Caco-2 (cell line): ENCODE results near the gene RCE1. TPM values are rescaled to one million over a fixed set of nuclear protein-coding genes. Genes with fewer than 3 reads are reported as not detected.

Source experiments
- BruUV-seq: library from RNA; stranded (reverse); fragments of 400-500 nt; replicated peaks from 2 replicates; lab custom pipeline; 2021; lab: Mats Ljungman, UMichigan
- CTCF ChIA-PET: fragments of 300-600 bp; sonication (Branson Sonifier 250); formaldehyde crosslinking; loops from one replicate; lab custom pipeline; 2022; ENCODE audit warnings: antibody characterized with exemption; lab: Charles Lee
- POLR2A ChIA-PET: fragments of 300-600 bp; sonication (Branson Sonifier 250); formaldehyde crosslinking; loops from one replicate; lab custom pipeline; 2022; ENCODE audit warnings: antibody characterized with exemption; lab: Charles Lee
- DNase-seq, 2 experiments: peaks; one replicate each; pipeline versions ENCODE4 v3.0.0 to v3.0.0-alpha.2; 2020 to 2022
- H3K27me3 ChIP-seq: replicated peaks from 2 replicates; pipeline ENCODE4 v1.6.0; 2011; ENCODE audit warnings: low read length; ENCODE audit not compliant: control insufficient read depth, insufficient read depth
- H3K36me3 ChIP-seq: 2 replicates; pipeline ENCODE4 v1.5.1; 2011; ENCODE audit warnings: low read length; ENCODE audit not compliant: control insufficient read depth, insufficient read depth
- H3K4me1 ChIP-seq: fragments of 250-450 bp; sonication (Bioruptor Pico); 2 replicates; pipeline ENCODE4 v1.5.1; 2020; ENCODE audit warnings: mild to moderate bottlenecking
- H3K4me3 ChIP-seq: 2 replicates; pipeline ENCODE4 v1.5.1; 2011; ENCODE audit warnings: low read depth, mild to moderate bottlenecking, control low read depth, low read length
- H3K9me3 ChIP-seq: fragments of 250-450 bp; sonication (Bioruptor Pico); 2 replicates; pipeline ENCODE4 v1.5.1; 2020; ENCODE audit warnings: mild to moderate bottlenecking, moderate library complexity
- H3K27ac Mint-ChIP-seq: one replicate; pipeline ENCODE4 v1.8.0; 2022; ENCODE audit warnings: mixed read lengths; ENCODE audit not compliant: unreplicated experiment
- H3K27me3 Mint-ChIP-seq: one replicate; pipeline ENCODE4 v1.8.0; 2022; ENCODE audit warnings: mixed read lengths; ENCODE audit not compliant: insufficient read depth, unreplicated experiment
- H3K36me3 Mint-ChIP-seq: one replicate; pipeline ENCODE4 v1.8.0; 2022; ENCODE audit warnings: mild to moderate bottlenecking, mixed read lengths; ENCODE audit not compliant: insufficient read depth, unreplicated experiment
- H3K4me1 Mint-ChIP-seq: one replicate; pipeline ENCODE4 v1.8.0; 2022; ENCODE audit warnings: low read depth, mixed read lengths; ENCODE audit not compliant: unreplicated experiment
- H3K4me3 Mint-ChIP-seq: one replicate; pipeline ENCODE4 v1.8.0; 2022; ENCODE audit warnings: mild to moderate bottlenecking, moderate library complexity, mixed read lengths; ENCODE audit not compliant: unreplicated experiment
- H3K9me3 Mint-ChIP-seq: one replicate; pipeline ENCODE4 v1.8.0; 2022; ENCODE audit warnings: mixed read lengths; ENCODE audit not compliant: unreplicated experiment
- CTCF ChIP-seq, 2 experiments: fragments of 200-600 bp in 1 of 2; IDR thresholded peaks; 1 replicate in 1 of 2; 2 replicates in 1 of 2; pipeline versions ENCODE4 v1.5.1 to v1.8.0; 2011 to 2022; ENCODE audit warnings: antibody characterized with exemption in 1 of 2, control low read depth in 1 of 2, inconsistent platforms in 1 of 2, low read depth in 1 of 2, low read length in 1 of 2, mild to moderate bottlenecking in 1 of 2, moderate library complexity in 1 of 2; ENCODE audit not compliant: insufficient read depth in 1 of 2, severe bottlenecking in 1 of 2, unreplicated experiment in 1 of 2
- intact Hi-C: fragments of 100-400 bp; cut with micrococcal nuclease; formaldehyde crosslinking; loops from one replicate; pipeline ENCODE4 v1.10.0; 2022; ENCODE audit not compliant: unreplicated experiment
- total RNA-seq: library from RNA; stranded (reverse); gene quantifications from 2 replicates; pipeline ENCODE4 v1.2.3, GENCODE V29; 2022

RCE1 gene
- total RNA-seq, 1 experiment from 2014 or later, result 60.7 TPM

DNA sequence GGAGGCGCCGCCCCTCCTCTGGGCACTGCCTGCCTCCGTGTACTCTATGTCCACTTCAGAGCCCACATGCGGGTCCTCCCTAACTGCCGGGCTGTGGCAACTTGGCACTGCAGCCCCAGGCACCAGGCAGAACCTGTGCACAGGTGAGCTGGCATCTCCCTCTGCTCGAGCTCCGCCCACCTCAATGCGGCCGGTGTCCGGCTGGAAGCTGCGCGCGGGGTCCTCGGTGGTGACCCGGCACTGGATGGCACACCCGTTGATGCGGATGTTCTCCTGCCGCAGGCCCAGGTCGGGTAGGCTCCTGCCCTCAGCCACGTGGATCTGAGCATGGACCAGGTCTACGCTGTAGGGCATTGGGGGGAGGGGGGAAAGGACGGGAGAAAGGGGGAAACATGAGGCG lies 22.8 kb downstream of the RCE1 start:
- no peak for TF ChIP-seq CTCF (IDR thresholded peaks at IDR 0.05; ENCODE audit: insufficient read depth in 1 of 2, low read depth in 1 of 2, low read length in 1 of 2, severe bottlenecking in 1 of 2, unreplicated experiment in 1 of 2)
- Mint-ChIP-seq H3K4me1 (no peaks in the 10 kb centered on the region), H3K27ac (no peak overlapping the region), H3K9me3 (no peaks in the 10 kb centered on the region), H3K27me3 (no peaks in the 10 kb centered on the region), H3K36me3 (no peaks in the 10 kb centered on the region), H3K4me3 (no peak overlapping the region)
- ChIA-PET POLR2A (no interaction called here), CTCF (interaction anchor here (1.6 kb wide), 1 partner anchor 20 kb away, joined by 3 read pairs; no protein-coding TSS in a partner anchor)
- Histone ChIP-seq H3K4me1 (peaks cover 4% of the 10 kb centered on the region; the same call in 1 of the 2 replicates), H3K27me3 (no peaks in the 10 kb centered on the region), H3K4me3 (no peak overlapping the region), H3K36me3 (no peaks in the 10 kb centered on the region; the same call in 1 of the 2 replicates), H3K9me3 (no peaks in the 10 kb centered on the region)
- no peak for DNase-seq
- intact Hi-C loops, result loop anchor here (5.0 kb wide), 2 partner anchors 91 to 111 kb away; partner anchors contain the start of genes C11orf86 and PC
- no TSS peak for BruUV-seq

DNA sequence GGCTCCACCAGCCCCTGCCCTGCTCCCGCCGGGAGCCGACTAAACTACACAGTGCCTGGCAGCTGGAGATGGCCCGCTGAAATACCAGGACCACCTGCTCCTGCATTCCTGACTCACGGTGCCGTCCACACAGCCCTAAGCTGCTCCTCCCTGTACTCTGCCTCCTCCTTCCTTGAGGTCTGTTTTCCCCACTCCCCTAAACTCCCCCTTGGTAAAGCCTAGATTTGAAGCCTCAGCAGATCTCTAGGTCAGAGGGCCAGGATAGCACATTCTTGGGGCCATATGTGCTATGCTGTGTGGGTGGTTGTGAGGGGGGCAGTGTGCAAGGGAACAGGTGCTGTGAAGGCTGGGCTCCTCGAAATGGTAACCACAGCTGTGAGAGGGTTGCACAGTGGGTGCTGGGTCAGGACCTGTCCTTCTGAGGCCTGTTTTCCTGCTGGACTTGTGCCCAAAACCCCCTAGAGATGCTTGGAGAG lies 23.3 kb downstream of the RCE1 start:
- intact Hi-C loops, result loop anchor here (5.0 kb wide), 2 partner anchors 91 to 111 kb away; partner anchors contain the start of genes C11orf86 and PC
- H3K4me3 Mint-ChIP-seq, result no peak overlapping the region
- CTCF ChIA-PET, result interaction anchor here (1.6 kb wide), 1 partner anchor 9 kb away, joined by 6 read pairs; no protein-coding TSS in a partner anchor
- H3K27me3 Mint-ChIP-seq, result no peaks in the 10 kb centered on the region
- H3K4me1 Mint-ChIP-seq, result no peaks in the 10 kb centered on the region
- no TSS peak for BruUV-seq
- H3K36me3 ChIP-seq, result no peaks in the 10 kb centered on the region; the same call in 1 of the 2 replicates
- POLR2A ChIA-PET, result no interaction called here
- no peak overlapping the region for H3K27ac Mint-ChIP-seq
- no peaks in the 10 kb centered on the region for H3K9me3 ChIP-seq
- H3K4me1 ChIP-seq, result peaks cover 4% of the 10 kb centered on the region; the same call in 1 of the 2 replicates
- no peaks in the 10 kb centered on the region for H3K9me3 Mint-ChIP-seq
- H3K27me3 ChIP-seq, result no peaks in the 10 kb centered on the region
- no peak for TF ChIP-seq CTCF (IDR thresholded peaks at IDR 0.05; ENCODE audit: insufficient read depth in 1 of 2, low read depth in 1 of 2, low read length in 1 of 2, severe bottlenecking in 1 of 2, unreplicated experiment in 1 of 2)
- no peaks in the 10 kb centered on the region for H3K36me3 Mint-ChIP-seq
- no peak for DNase-seq
- no peak overlapping the region for H3K4me3 ChIP-seq

GRCh38 chr11:66867425-66868040 lies 24.3 kb downstream of the RCE1 start:
- no peaks in the 10 kb centered on the region for H3K27me3 ChIP-seq
- no peak overlapping the region for H3K4me3 ChIP-seq
- peak in 1 of 2 experiments; percentile 34 for TF ChIP-seq CTCF (IDR thresholded peaks at IDR 0.05; ENCODE audit: insufficient read depth in 1 of 2, low read depth in 1 of 2, low read length in 1 of 2, severe bottlenecking in 1 of 2, unreplicated experiment in 1 of 2)
- intact Hi-C loops, result loop anchor here (1.0 to 5.0 kb wide), 3 partner anchors 24 to 110 kb away; partner anchors contain the start of genes C11orf86, PC and RCE1
- no peaks in the 10 kb centered on the region for H3K9me3 ChIP-seq
- no peak for DNase-seq
- H3K36me3 ChIP-seq, result no peaks in the 10 kb centered on the region; the same call in 1 of the 2 replicates
- POLR2A ChIA-PET, result no interaction called here
- Mint-ChIP-seq H3K36me3 (no peaks in the 10 kb centered on the region), H3K27me3 (no peaks in the 10 kb centered on the region), H3K9me3 (no peaks in the 10 kb centered on the region), H3K4me1 (no peaks in the 10 kb centered on the region), H3K27ac (no peak overlapping the region), H3K4me3 (no peak overlapping the region)
- H3K4me1 ChIP-seq, result peaks cover 4% of the 10 kb centered on the region; the same call in 1 of the 2 replicates
- CTCF ChIA-PET, result interaction anchor here (0.6 to 1.6 kb wide), 5 partner anchors 9 to 1810 kb away, joined by 3 to 7 read pairs (median 4); no protein-coding TSS in a partner anchor
- BruUV-seq, result no TSS peak
